NCI-H1105 treated with DMSO at 0.1 percent for 48 hours (cell line): ENCODE results near the gene SYK.

Source experiments
- DNase-seq: peaks from one replicate; lab custom pipeline; 2025; lab: John Stamatoyannopoulos, UW

Gene SYK

DNA sequence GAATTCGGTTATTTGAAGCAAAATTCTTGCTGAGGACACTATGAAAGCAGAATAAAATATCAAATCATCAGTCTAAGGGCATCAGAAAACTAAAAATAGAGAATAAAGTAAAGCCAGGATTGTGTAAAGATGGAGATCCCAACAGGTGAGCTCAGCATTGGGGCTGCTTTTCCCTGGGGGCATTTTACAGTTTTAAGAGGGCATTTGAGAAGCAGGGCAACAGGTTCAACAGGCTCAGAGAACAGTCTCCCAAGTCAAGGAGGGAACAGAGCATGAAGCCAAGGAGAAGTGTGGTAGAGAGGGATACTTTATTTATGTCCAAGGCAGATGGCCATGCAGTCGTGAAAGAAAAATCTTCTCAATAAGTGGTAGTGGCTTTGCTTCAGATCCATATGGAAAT, 145.4 kb downstream of the SYK start:
- DNase-seq, result no peak
